H1 (cell line): ENCODE data around the gene PLCL1. TPM values are rescaled to one million over a fixed set of nuclear protein-coding genes. Genes with fewer than 3 reads are reported as not detected.

Source experiments
- CTCF ChIA-PET: fragments of 300-600 bp; sonication (Branson Sonifier 250); formaldehyde crosslinking; loops from one replicate; lab custom pipeline; 2021; ENCODE audit not compliant: partially characterized antibody; lab: Charles Lee
- POLR2A ChIA-PET: fragments of 300-600 bp; sonication (Branson Sonifier 250); formaldehyde crosslinking; loops from one replicate; lab custom pipeline; 2021; ENCODE audit warnings: inconsistent platforms; ENCODE audit not compliant: partially characterized antibody; lab: Charles Lee
- DNase-seq, 2 experiments: peaks; one replicate each; pipeline versions ENCODE4 v3.0.0 to v3.0.0-alpha.2; 2010 to 2022; ENCODE audit warnings: low spot score in 2 of 2, low read depth in 1 of 2, mixed read lengths in 1 of 2
- FAIRE-seq: peaks from 2 replicates; lab custom pipeline; 2011; peaks lifted over from hg19 to GRCh38; lab: Jason Lieb, UNC
- H2AFZ ChIP-seq: 2 replicates; pipeline ENCODE4 v1.8.1; 2012; ENCODE audit warnings: low read length, inconsistent platforms
- H2AK5ac ChIP-seq: 2 replicates; pipeline ENCODE4 v1.6.1; 2013; ENCODE audit warnings: low read depth, low read length
- H2BK120ac ChIP-seq: replicated peaks from 2 replicates; pipeline ENCODE3; 2013; ENCODE audit warnings: low read depth, low read length, inconsistent platforms
- H2BK12ac ChIP-seq: 2 replicates; pipeline ENCODE4 v1.6.1; 2013; ENCODE audit warnings: low read depth, low read length
- H2BK15ac ChIP-seq: 2 replicates; pipeline ENCODE4 v1.6.1; 2013; ENCODE audit warnings: low read length
- H2BK20ac ChIP-seq: 2 replicates; pipeline ENCODE4 v1.6.1; 2013; ENCODE audit warnings: low read length
- H2BK5ac ChIP-seq: 2 replicates; pipeline ENCODE4 v1.6.1; 2013; ENCODE audit warnings: low read depth, low read length
- H3K14ac ChIP-seq: 2 replicates; pipeline ENCODE4 v1.6.1; 2013; ENCODE audit warnings: inconsistent platforms; ENCODE audit not compliant: insufficient read length
- H3K18ac ChIP-seq: 2 replicates; pipeline ENCODE4 v1.6.1; 2013; ENCODE audit warnings: low read length; ENCODE audit errors: extremely low read depth
- H3K23ac ChIP-seq: 2 replicates; pipeline ENCODE4 v1.6.1; 2013; ENCODE audit warnings: inconsistent platforms; ENCODE audit not compliant: insufficient read length
- H3K23me2 ChIP-seq: 2 replicates; pipeline ENCODE4 v1.6.1; 2013; ENCODE audit warnings: low read depth, low read length
- H3K27ac ChIP-seq: 2 replicates; pipeline ENCODE4 v1.6.1; 2011; ENCODE audit warnings: low read depth, low read length, inconsistent platforms
- H3K27me3 ChIP-seq, 4 experiments: replicated peaks in 1 of 4; 1 replicate in 1 of 4; 2 replicates in 3 of 4; pipeline versions ENCODE4 v1.6.1 to v1.8.1; 2011 to 2013; ENCODE audit warnings: low read length in 3 of 4, mild to moderate bottlenecking in 3 of 4, inconsistent platforms in 2 of 4, mixed read lengths in 2 of 4, moderate library complexity in 1 of 4; ENCODE audit not compliant: control insufficient read depth in 3 of 4, insufficient read depth in 3 of 4; ENCODE audit errors: extremely low read depth in 1 of 4
- H3K36me3 ChIP-seq, 4 experiments: 2 replicates each; pipeline versions ENCODE4 v1.6.1 to v1.8.1; 2011 to 2013; ENCODE audit warnings: mild to moderate bottlenecking in 4 of 4, low read length in 3 of 4, moderate library complexity in 2 of 4, control low read depth in 1 of 4, inconsistent platforms in 1 of 4; ENCODE audit not compliant: insufficient read depth in 4 of 4, control insufficient read depth in 2 of 4
- H3K4ac ChIP-seq: replicated peaks from 2 replicates; pipeline ENCODE3; 2013; ENCODE audit warnings: low read length, low read depth, mixed read lengths, inconsistent platforms; ENCODE audit not compliant: insufficient read length
- H3K4me1 ChIP-seq, 4 experiments: replicated peaks in 1 of 4; 1 replicate in 1 of 4; 2 replicates in 3 of 4; pipeline versions ENCODE4 v1.6.1 to v1.8.1; 2011 to 2013; ENCODE audit warnings: low read length in 3 of 4, inconsistent platforms in 2 of 4, mixed read lengths in 1 of 4; ENCODE audit not compliant: insufficient read depth in 4 of 4, control insufficient read depth in 3 of 4
- H3K4me2 ChIP-seq, 2 experiments: 2 replicates each; pipeline versions ENCODE4 v1.6.1 to v1.8.1; 2011 to 2013; ENCODE audit warnings: low read depth in 2 of 2, low read length in 2 of 2, control low read depth in 1 of 2, inconsistent platforms in 1 of 2, mild to moderate bottlenecking in 1 of 2; ENCODE audit not compliant: insufficient read depth in 1 of 2
- H3K4me3 ChIP-seq, 4 experiments: fragments of 200-600, 300-600 bp in 1 of 4; sonication (generic), shearing (Covaris generic), sonication (Bioruptor Twin) in 1 of 4; 2 replicates each; pipeline versions ENCODE4 v1.5.1 to v1.8.1; 2011 to 2016; ENCODE audit warnings: low read length in 4 of 4, low read depth in 3 of 4, control low read depth in 2 of 4, inconsistent platforms in 2 of 4, mild to moderate bottlenecking in 2 of 4, mixed read lengths in 1 of 4, moderate library complexity in 1 of 4; ENCODE audit not compliant: insufficient read depth in 2 of 4; ENCODE audit errors: extremely low read depth in 1 of 4
- H3K56ac ChIP-seq: replicated peaks from 2 replicates; pipeline ENCODE3; 2013; ENCODE audit warnings: low read depth, mild to moderate bottlenecking, mixed read lengths, low read length, inconsistent platforms; ENCODE audit not compliant: insufficient read length
- H3K79me1 ChIP-seq: 2 replicates; pipeline ENCODE4 v1.6.1; 2013; ENCODE audit warnings: low read depth, low read length, control low read depth
- H3K79me2 ChIP-seq, 2 experiments: 2 replicates each; pipeline versions ENCODE4 v1.6.1 to v1.8.1; 2012 to 2013; ENCODE audit warnings: low read length in 2 of 2, mild to moderate bottlenecking in 2 of 2, inconsistent platforms in 1 of 2; ENCODE audit not compliant: insufficient read depth in 2 of 2, control insufficient read depth in 1 of 2
- H3K9ac ChIP-seq, 4 experiments: replicated peaks in 1 of 4; 1 replicate in 1 of 4; 2 replicates in 3 of 4; pipeline versions ENCODE4 v1.6.1 to v1.8.1; 2011 to 2013; ENCODE audit warnings: low read depth in 3 of 4, low read length in 3 of 4, control low read depth in 2 of 4, mild to moderate bottlenecking in 2 of 4, moderate library complexity in 2 of 4, inconsistent platforms in 1 of 4; ENCODE audit errors: extremely low read depth in 1 of 4
- H3K9me3 ChIP-seq, 2 experiments: 2 replicates each; pipeline versions ENCODE4 v1.6.1 to v1.8.1; 2012 to 2013; ENCODE audit warnings: mild to moderate bottlenecking in 2 of 2, moderate library complexity in 2 of 2, control low read depth in 1 of 2, inconsistent platforms in 1 of 2, low read depth in 1 of 2, low read length in 1 of 2, mixed read lengths in 1 of 2; ENCODE audit not compliant: insufficient read depth in 2 of 2
- H4K20me1 ChIP-seq, 2 experiments: replicated peaks in 1 of 2; 2 replicates each; pipeline versions ENCODE3 to v1.8.1; 2011 to 2013; ENCODE audit warnings: inconsistent platforms in 2 of 2, low read length in 2 of 2, mild to moderate bottlenecking in 1 of 2; ENCODE audit not compliant: insufficient read depth in 2 of 2, control insufficient read depth in 1 of 2
- H4K5ac ChIP-seq: 2 replicates; pipeline ENCODE4 v1.6.1; 2013; ENCODE audit warnings: low read length, low read depth, mixed read lengths, inconsistent platforms; ENCODE audit not compliant: insufficient read length
- H4K8ac ChIP-seq: 2 replicates; pipeline ENCODE4 v1.8.0; 2013; ENCODE audit warnings: mild to moderate bottlenecking, moderate library complexity, low read length, inconsistent platforms; ENCODE audit not compliant: insufficient read depth; ENCODE audit errors: extremely low read depth
- H4K91ac ChIP-seq: replicated peaks from 2 replicates; pipeline ENCODE3; 2013; ENCODE audit warnings: low read length, mixed read lengths, inconsistent platforms; ENCODE audit not compliant: insufficient read length
- BRCA1 ChIP-seq: IDR thresholded peaks from 2 replicates; pipeline ENCODE4 v1.6.1; 2012; ENCODE audit warnings: low read depth, low read length, improper control_type of control experiment
- CHD1 ChIP-seq: IDR thresholded peaks from 2 replicates; pipeline ENCODE4 v1.6.1; 2012; ENCODE audit warnings: low read depth, low read length, improper control_type of control experiment
- CHD2 ChIP-seq: IDR thresholded peaks from 2 replicates; pipeline ENCODE4 v1.6.1; 2012; ENCODE audit warnings: low read length, improper control_type of control experiment
- GTF2F1 ChIP-seq: IDR thresholded peaks from 2 replicates; pipeline ENCODE4 v1.6.1; 2012; ENCODE audit warnings: low read depth, low read length, improper control_type of control experiment, borderline replicate concordance
- HDAC2 ChIP-seq, 2 experiments: fragments of 300-600 bp in 1 of 2; sonication (generic) in 1 of 2; IDR thresholded peaks; 2 replicates each; pipeline ENCODE4 v1.6.1; 2011 to 2012; ENCODE audit warnings: low read depth in 2 of 2, low read length in 2 of 2, mild to moderate bottlenecking in 2 of 2, moderate library complexity in 2 of 2, borderline replicate concordance in 1 of 2, inconsistent platforms in 1 of 2
- KDM5A ChIP-seq: fragments of 200-600 bp; IDR thresholded peaks from 2 replicates; pipeline ENCODE4 v1.7.1; 2012; ENCODE audit warnings: mild to moderate bottlenecking, low read length, inconsistent platforms, mixed read lengths
- RBBP5 ChIP-seq: IDR thresholded peaks from 2 replicates; pipeline ENCODE4 v1.7.1; 2012; ENCODE audit warnings: low read depth, mild to moderate bottlenecking, inconsistent platforms, low read length, moderate library complexity, borderline replicate concordance
- SIX5 ChIP-seq: IDR thresholded peaks from 2 replicates; pipeline ENCODE4 v1.6.1; 2011; ENCODE audit warnings: mild to moderate bottlenecking, low read depth, low read length
- TAF1 ChIP-seq: IDR thresholded peaks from 2 replicates; pipeline ENCODE4 v1.6.1; 2011; ENCODE audit warnings: mild to moderate bottlenecking, low read depth, low read length
- TCF12 ChIP-seq: IDR thresholded peaks from 2 replicates; pipeline ENCODE4 v1.6.1; 2011; ENCODE audit warnings: low read depth, mild to moderate bottlenecking, low read length
- ZNF274 ChIP-seq: IDR thresholded peaks from 2 replicates; pipeline ENCODE4 v1.7.0; 2012; ENCODE audit warnings: low read length, borderline replicate concordance; ENCODE audit errors: extremely low read depth
- WGBS, 2 experiments: shearing (Covaris generic) in 1 of 2; methylation state at CpG; one replicate each; pipeline versions ENCODE4 v1.1.6 to v1.1.7; 2013 to 2015; ENCODE audit warnings: low lambda C conversion rate in 2 of 2, mixed read lengths in 2 of 2, inconsistent platforms in 1 of 2, low coverage in 1 of 2, missing lambda C conversion rate in 1 of 2; ENCODE audit not compliant: insufficient replicate concordance in 2 of 2, insufficient coverage in 1 of 2, insufficient read length in 1 of 2; ENCODE audit errors: extremely low coverage in 1 of 2, missing lambda C conversion rate in 1 of 2; 5-methylcytosine and 5-hydroxymethylcytosine counted together
- polyA plus RNA-seq, 7 experiments: library from polyadenylated mRNA; depleted of rRNA in 3 of 7; stranded (reverse) in 5 of 7; unstranded in 2 of 7; fragments of >200 nt in 5 of 7; fragments of 200-250 nt in 2 of 7; gene quantifications; 1 replicate in 5 of 7; 2 replicates in 1 of 7; 4 replicates in 1 of 7; pipeline versions ENCODE4 v1.2.1 to v1.2.3, GENCODE V29; 2011 to 2013; ENCODE audit warnings: missing spikeins in 2 of 7, mixed read lengths in 2 of 7
- total RNA-seq: library from RNA; stranded (reverse); fragmentation: NEBNext Ultra II Directional; extraction: Animal tissue kit (Norgen Biotek cat#: 25700); gene quantifications from 2 replicates; pipeline ENCODE4 v1.2.1, GENCODE V29; 2021

Gene PLCL1
- total and polyA plus RNA-seq, 2 of the 8 experiments (the other 6 are each of a cell fraction or from before 2014, with no cell fraction given), result not detected

DNA sequence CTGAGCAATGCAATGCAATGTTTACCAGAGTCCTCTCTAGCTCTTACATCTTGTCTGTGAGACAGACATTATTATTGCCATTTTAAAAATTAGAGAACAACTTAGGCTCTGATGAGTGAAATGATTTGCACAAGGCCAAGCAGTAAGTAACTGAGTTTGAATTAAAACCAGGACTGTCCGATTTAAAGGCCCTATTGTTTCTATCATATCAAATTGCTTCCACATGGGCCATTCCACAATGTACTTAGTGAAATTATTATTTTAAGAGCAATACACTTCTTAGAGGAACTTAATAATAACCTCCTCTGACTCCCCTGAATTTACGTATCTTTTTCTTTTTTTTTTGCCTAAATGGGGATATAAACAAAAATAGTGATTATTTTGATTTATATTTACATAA lies 64.6 kb downstream of the PLCL1 start:
- H2BK15ac ChIP-seq, result no peak overlapping the region
- no peaks in the 10 kb centered on the region for H3K79me1 ChIP-seq
- H3K9me3 ChIP-seq, result no peaks in the 10 kb centered on the region
- H3K4me3 ChIP-seq, result no peak overlapping the region
- WGBS, 2 experiments, result 73% methylated on average over 2 of the region's 2 CpGs; no CpG with 5 or more reads in 1 of the 2 experiments
- DNase-seq, result no peak
- no peak overlapping the region for H4K8ac ChIP-seq
- H3K27ac ChIP-seq, result no peak overlapping the region
- no peak overlapping the region for H2AK5ac ChIP-seq
- no peaks in the 10 kb centered on the region for H3K36me3 ChIP-seq
- no peak for FAIRE-seq
- H3K9ac ChIP-seq, result no peak overlapping the region
- H4K20me1 ChIP-seq, result no peaks in the 10 kb centered on the region
- H2AFZ ChIP-seq, result no peak overlapping the region
- no peaks in the 10 kb centered on the region for H3K23me2 ChIP-seq
- no peak overlapping the region for H3K4ac ChIP-seq
- no peak overlapping the region for H2BK20ac ChIP-seq
- H3K4me2 ChIP-seq, result no peak overlapping the region
- H3K14ac ChIP-seq, result no peak overlapping the region
- TF ChIP-seq KDM5A, result no peak
- TF ChIP-seq HDAC2 (IDR thresholded peaks at IDR 0.05; ENCODE audit: borderline replicate concordance in 1 of 2, low read depth in 2 of 2, low read length in 2 of 2), result no peak
- no peak for TF ChIP-seq TCF12
- TF ChIP-seq TAF1, result no peak
- TF ChIP-seq GTF2F1, result no peak
- TF ChIP-seq CHD2, result no peak
- no peak for TF ChIP-seq SIX5
- TF ChIP-seq BRCA1, result no peak
- no peak for TF ChIP-seq CHD1
- no peak for TF ChIP-seq ZNF274
- TF ChIP-seq RBBP5, result no peak
- no peak overlapping the region for H4K5ac ChIP-seq
- H3K4me1 ChIP-seq, result peaks cover 3 to 5% (median 3%) of the 10 kb centered on the region in 4 experiments
- no peaks in the 10 kb centered on the region for H3K27me3 ChIP-seq
- no peak overlapping the region for H2BK120ac ChIP-seq
- ChIA-PET POLR2A (no interaction called here), CTCF (interaction anchor here (0.6 to 0.9 kb wide), 3 partner anchors 16 to 1737 kb away, joined by 3 to 4 read pairs (median 4); no protein-coding TSS in a partner anchor)
- H2BK12ac ChIP-seq, result no peak overlapping the region
- no peak overlapping the region for H3K18ac ChIP-seq
- H2BK5ac ChIP-seq, result no peak overlapping the region
- no peak overlapping the region for H4K91ac ChIP-seq
- H3K23ac ChIP-seq, result no peak overlapping the region
- no peak overlapping the region for H3K56ac ChIP-seq
- no peaks in the 10 kb centered on the region for H3K79me2 ChIP-seq
